SK-N-SH (cell line): ENCODE measurements around the gene LST1. TPM values are rescaled to one million over a fixed set of nuclear protein-coding genes. Genes with fewer than 3 reads are reported as not detected.

Source experiments
- FOXM1 ChIP-seq: IDR thresholded peaks from 2 replicates; pipeline ENCODE4 v1.4.0; 2012; ENCODE audit warnings: low read depth, mild to moderate bottlenecking
- polyA plus RNA-seq, 3 experiments: library from polyadenylated mRNA; depleted of rRNA; stranded (reverse); fragments of >200 nt; gene quantifications; 2 replicates each; pipeline ENCODE4 v1.2.3, GENCODE V29; 2012
- small RNA-seq, 7 experiments: library from RNA; depleted of rRNA; stranded (forward); fragments of <200 nt; gene quantifications; one replicate each; pipeline ENCODE3, GENCODE V24; 2012

LST1 gene
- polyA plus RNA-seq, 1 of the 3 experiments (the other 2 are of a cell fraction) = not detected

DNA sequence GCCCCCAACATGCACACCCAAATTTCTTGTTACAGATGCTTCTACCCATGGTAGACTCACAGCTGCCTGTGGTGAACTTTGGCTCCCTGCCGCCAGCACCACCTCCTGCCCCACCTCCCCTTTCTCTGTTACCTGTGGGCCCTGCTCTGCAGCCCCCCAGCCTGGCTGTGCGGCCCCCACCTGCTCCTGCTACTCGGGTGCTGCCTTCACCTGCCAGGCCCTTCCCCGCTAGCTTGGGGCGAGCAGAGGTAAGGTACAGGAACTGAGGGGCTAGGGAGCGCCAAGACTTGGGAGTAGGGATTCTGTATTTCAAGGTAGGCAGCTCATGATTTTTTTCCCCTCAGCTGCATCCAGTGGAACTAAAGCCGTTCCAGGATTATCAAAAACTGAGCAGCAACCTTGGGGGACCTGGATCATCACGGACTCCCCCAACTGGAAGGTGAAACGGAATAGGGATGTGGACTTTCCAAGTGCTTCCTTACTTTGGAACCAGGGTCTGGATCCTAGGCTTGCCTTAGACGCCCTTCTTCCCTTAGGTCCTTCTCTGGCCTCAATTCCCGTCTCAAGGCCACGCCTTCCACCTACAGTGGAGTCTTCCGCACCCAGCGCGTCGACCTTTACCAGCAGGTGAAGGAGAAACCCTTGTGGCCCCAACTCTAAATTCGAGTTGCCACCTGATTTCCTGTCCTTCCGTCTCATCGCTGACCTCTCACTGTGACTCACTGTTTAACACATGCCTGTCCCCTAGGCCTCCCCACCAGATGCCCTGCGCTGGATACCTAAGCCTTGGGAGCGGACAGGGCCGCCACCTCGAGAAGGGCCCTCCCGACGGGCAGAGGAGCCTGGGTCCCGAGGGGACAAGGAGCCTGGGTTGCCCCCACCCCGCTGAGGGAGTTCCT lies 50.9 kb downstream of the LST1 start (continued):
- TF ChIP-seq FOXM1 = no peak

Small RNA genes within 50 kb of the gene (small RNA-seq; reads per million reads assigned to genes)
- gene MIR6832 = 0 reads per million in 7 experiments
- 3.2 to 85.6 (median 11.3) reads per million in 7 experiments for gene SNORA38
- gene SNORD117 = 20.1 to 379 (median 33.3) reads per million in 7 experiments
- gene SNORD84 = 0 reads per million in 7 experiments
- gene UQCRHP1 = 0 reads per million in 7 experiments

Other genes starting within 250 kb of the LST1 start
- gene HLA-B, start 229.1 kb upstream of the LST1 start, polyA plus RNA-seq (2012; rRNA removed) = 18.7 and 18.9 TPM in 2 replicates
- gene MICA, start 182.7 kb upstream of the LST1 start, polyA plus RNA-seq (2012; rRNA removed) = 28.8 and 32.7 TPM in 2 replicates
- gene MICB, start 88.1 kb upstream of the LST1 start, polyA plus RNA-seq (2012; rRNA removed) = 9.7 and 9.9 TPM in 2 replicates
- not detected in 2 replicates for gene MCCD1, start 57.3 kb upstream of the LST1 start, polyA plus RNA-seq (2012; rRNA removed)
- gene DDX39B, start 44.3 kb upstream of the LST1 start, polyA plus RNA-seq (2012; rRNA removed) = 502 and 556 TPM in 2 replicates
- gene ATP6V1G2, start 39.7 kb upstream of the LST1 start, polyA plus RNA-seq (2012; rRNA removed) = 13.6 and 15.6 TPM in 2 replicates
- gene NFKBIL1, start 38.7 kb upstream of the LST1 start, polyA plus RNA-seq (2012; rRNA removed) = 14.6 and 17.1 TPM in 2 replicates
- not detected in 2 replicates for gene LTA, start 14.0 kb upstream of the LST1 start, polyA plus RNA-seq (2012; rRNA removed)
- gene TNF, start 10.7 kb upstream of the LST1 start, polyA plus RNA-seq (2012; rRNA removed) = not detected in 2 replicates
- 0.10 and 0.16 TPM in 2 replicates for gene LTB, start 3.9 kb upstream of the LST1 start, polyA plus RNA-seq (2012; rRNA removed)
- gene NCR3, start 6.7 kb downstream of the LST1 start, polyA plus RNA-seq (2012; rRNA removed) = not detected in 2 replicates
- gene AIF1, start 29.0 kb downstream of the LST1 start, polyA plus RNA-seq (2012; rRNA removed) = not detected in 2 replicates
- gene PRRC2A, start 34.4 kb downstream of the LST1 start, polyA plus RNA-seq (2012; rRNA removed) = 36.1 and 76.1 TPM in 2 replicates
- 100 and 220 TPM in 2 replicates for gene BAG6, start 66.4 kb downstream of the LST1 start, polyA plus RNA-seq (2012; rRNA removed)
- gene APOM, start 69.6 kb downstream of the LST1 start, polyA plus RNA-seq (2012; rRNA removed) = 6.8 and 7.2 TPM in 2 replicates
- gene C6orf47, start 74.5 kb downstream of the LST1 start, polyA plus RNA-seq (2012; rRNA removed) = 10.3 and 11.5 TPM in 2 replicates
- gene GPANK1, start 78.7 kb downstream of the LST1 start, polyA plus RNA-seq (2012; rRNA removed) = 18.3 and 19.1 TPM in 2 replicates
- 97.3 and 101 TPM in 2 replicates for gene CSNK2B, start 79.8 kb downstream of the LST1 start, polyA plus RNA-seq (2012; rRNA removed)
- gene LY6G5B, start 83.7 kb downstream of the LST1 start, polyA plus RNA-seq (2012; rRNA removed) = 12.7 and 20.6 TPM in 2 replicates
- 0.60 and 1.1 TPM in 2 replicates for gene LY6G5C, start 94.8 kb downstream of the LST1 start, polyA plus RNA-seq (2012; rRNA removed)
- 49.3 and 52.9 TPM in 2 replicates for gene ABHD16A, start 117.0 kb downstream of the LST1 start, polyA plus RNA-seq (2012; rRNA removed)
- not detected in 2 replicates for gene LY6G6F, start 120.6 kb downstream of the LST1 start, polyA plus RNA-seq (2012; rRNA removed)
- gene LY6G6D, start 129.1 kb downstream of the LST1 start, polyA plus RNA-seq (2012; rRNA removed) = not detected in 2 replicates
- gene LY6G6C, start 135.5 kb downstream of the LST1 start, polyA plus RNA-seq (2012; rRNA removed) = 0.08 TPM in 1 of 2 replicates, not detected in the other
- gene MPIG6B, start 137.1 kb downstream of the LST1 start, polyA plus RNA-seq (2012; rRNA removed) = not detected in 2 replicates
- gene DDAH2, start 143.0 kb downstream of the LST1 start, polyA plus RNA-seq (2012; rRNA removed) = 147 and 180 TPM in 2 replicates
- gene CLIC1, start 150.3 kb downstream of the LST1 start, polyA plus RNA-seq (2012; rRNA removed) = 520 and 569 TPM in 2 replicates
- gene MSH5, start 153.7 kb downstream of the LST1 start, polyA plus RNA-seq (2012; rRNA removed) = 16.0 and 19.5 TPM in 2 replicates
- 5.9 and 6.3 TPM in 2 replicates for gene SAPCD1, start 176.4 kb downstream of the LST1 start, polyA plus RNA-seq (2012; rRNA removed)
- gene VWA7, start 191.1 kb downstream of the LST1 start, polyA plus RNA-seq (2012; rRNA removed) = 0.45 and 0.56 TPM in 2 replicates
- gene VARS1, start 209.5 kb downstream of the LST1 start, polyA plus RNA-seq (2012; rRNA removed) = 22.2 and 35.1 TPM in 2 replicates
- 47.8 and 79.1 TPM in 2 replicates for gene LSM2, start 220.7 kb downstream of the LST1 start, polyA plus RNA-seq (2012; rRNA removed)
- 0.69 and 0.83 TPM in 2 replicates for gene HSPA1L, start 229.0 kb downstream of the LST1 start, polyA plus RNA-seq (2012; rRNA removed)
- 71.1 and 119 TPM in 2 replicates for gene HSPA1A, start 229.3 kb downstream of the LST1 start, polyA plus RNA-seq (2012; rRNA removed)
- 52.4 and 96.3 TPM in 2 replicates for gene HSPA1B, start 241.5 kb downstream of the LST1 start, polyA plus RNA-seq (2012; rRNA removed)